Rectal smooth muscle tissue (tissue), 1 donor: ENCODE data around the gene UBA1.

ENCODE experiments used
- H3K27ac ChIP-seq: one replicate; pipeline ENCODE4 v1.7.0; 2013; ENCODE audit warnings: low read depth, low read length, inconsistent platforms
- H3K27me3 ChIP-seq: one replicate; pipeline ENCODE4 v1.7.0; 2013; ENCODE audit warnings: low read length; ENCODE audit not compliant: control insufficient read depth, insufficient read depth
- H3K36me3 ChIP-seq: one replicate; pipeline ENCODE4 v1.7.0; 2013; ENCODE audit warnings: low read length; ENCODE audit not compliant: control insufficient read depth, insufficient read depth
- H3K4me1 ChIP-seq: one replicate; pipeline ENCODE4 v1.7.0; 2013; ENCODE audit warnings: low read length; ENCODE audit not compliant: control insufficient read depth, insufficient read depth
- H3K4me3 ChIP-seq: one replicate; pipeline ENCODE4 v1.7.0; 2013; ENCODE audit warnings: low read length
- H3K9ac ChIP-seq: one replicate; pipeline ENCODE4 v1.7.0; 2013; ENCODE audit warnings: low read length

UBA1 gene

DNA sequence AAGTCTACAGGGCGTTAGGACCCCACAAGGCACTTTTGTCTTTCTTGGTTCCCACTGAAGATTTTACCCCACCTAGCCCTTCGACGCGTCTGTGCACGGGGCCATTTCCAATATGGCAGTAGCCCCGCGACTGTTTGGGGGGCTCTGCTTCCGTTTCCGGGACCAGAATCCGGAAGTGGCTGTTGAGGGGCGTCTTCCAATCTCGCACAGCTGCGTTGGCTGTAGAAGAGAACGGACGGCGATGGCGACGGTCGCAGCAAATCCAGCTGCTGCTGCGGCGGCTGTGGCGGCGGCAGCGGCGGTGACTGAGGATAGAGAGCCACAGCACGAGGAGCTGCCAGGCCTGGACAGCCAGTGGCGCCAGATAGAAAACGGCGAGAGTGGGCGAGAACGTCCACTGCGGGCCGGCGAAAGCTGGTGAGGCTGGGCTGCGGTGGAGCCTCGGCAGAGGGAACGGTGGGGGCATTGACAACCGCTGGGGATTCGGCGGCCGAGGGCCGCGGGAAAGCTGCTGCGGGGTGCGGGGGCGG, 39.2 kb downstream of the UBA1 start, which contains the start of gene USP11:
Gene USP11 (plus strand): TSS at position 207 of the 530 bp plus-strand sequence. CDS start 35 bp downstream, at position 242.
- Histone ChIP-seq H3K36me3 (peaks cover 3% of the 10 kb centered on the region), H3K9ac (peak within 1 kb of the TSS; percentile 13), H3K27me3 (no peaks in the 10 kb centered on the region), H3K4me1 (no peaks in the 10 kb centered on the region), H3K27ac (peak within 1 kb of the TSS; percentile 95), H3K4me3 (peak within 1 kb of the TSS; percentile 72)

- Histone ChIP-seq H3K9ac (no peak overlapping the region), H3K27ac (peak overlapping the region; percentile 95), H3K4me3 (peak overlapping the region; percentile 71), H3K27me3 (no peaks in the 10 kb centered on the region), H3K4me1 (no peaks in the 10 kb centered on the region), H3K36me3 (peaks cover 3% of the 10 kb centered on the region)
Measured at GRCh38 chrX:47233333-47234113, 39.9 kb downstream of the UBA1 start.

DNA sequence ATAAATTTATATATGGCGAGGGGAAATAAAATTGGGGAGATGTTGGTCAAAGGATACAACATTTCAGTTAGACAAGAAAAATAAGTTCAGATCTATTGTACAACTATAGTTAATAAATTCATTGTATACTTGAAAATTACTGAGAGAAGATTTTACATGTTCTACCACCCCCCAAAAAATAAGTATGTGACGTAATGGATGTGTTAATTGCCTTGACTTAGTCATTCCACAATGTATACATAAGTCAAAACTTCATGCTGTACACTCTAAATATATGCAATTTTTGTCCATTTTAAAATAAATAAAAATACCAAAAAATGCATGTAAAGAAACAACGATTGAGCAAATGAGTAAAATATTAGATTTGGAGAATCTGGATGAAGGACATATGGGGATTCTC, 41.0 kb downstream of the UBA1 start:
- H3K4me1 ChIP-seq, result no peaks in the 10 kb centered on the region
- no peaks in the 10 kb centered on the region for H3K36me3 ChIP-seq
- no peak overlapping the region for H3K9ac ChIP-seq
- peak overlapping the region; percentile 71 for H3K4me3 ChIP-seq
- peaks cover 4% of the 10 kb centered on the region for H3K27me3 ChIP-seq
- peak overlapping the region; percentile 95 for H3K27ac ChIP-seq

DNA sequence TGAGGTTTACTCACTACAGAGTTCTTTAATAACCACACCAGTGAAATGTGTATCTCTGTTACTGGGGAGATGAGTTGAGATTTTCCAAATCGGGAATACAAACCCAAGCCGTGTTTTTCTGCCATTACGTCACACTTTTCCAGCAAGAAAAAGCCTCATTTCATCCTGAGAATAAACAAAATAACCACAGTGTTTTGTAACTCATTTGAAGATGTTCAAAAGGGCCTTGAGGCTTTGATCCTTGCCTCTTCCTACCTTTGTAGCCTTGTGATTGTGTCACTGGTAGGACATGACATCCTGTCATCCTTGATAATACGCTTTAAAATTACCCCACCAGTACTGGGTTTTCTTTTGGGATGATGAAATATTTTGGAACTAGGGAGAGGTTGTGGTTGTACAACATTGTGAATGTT, 42.1 kb downstream of the UBA1 start:
- Histone ChIP-seq H3K4me3 (no peak overlapping the region), H3K27me3 (peaks cover 4% of the 10 kb centered on the region), H3K9ac (no peak overlapping the region), H3K27ac (no peak overlapping the region), H3K4me1 (no peaks in the 10 kb centered on the region), H3K36me3 (peaks cover 5% of the 10 kb centered on the region)

GRCh38 chrX:47239199-47239598, 45.6 kb downstream of the UBA1 start:
- Histone ChIP-seq H3K27ac (no peak overlapping the region), H3K9ac (no peak overlapping the region), H3K27me3 (peaks cover 9% of the 10 kb centered on the region), H3K36me3 (peaks cover 16% of the 10 kb centered on the region), H3K4me3 (no peak overlapping the region), H3K4me1 (no peaks in the 10 kb centered on the region)

DNA sequence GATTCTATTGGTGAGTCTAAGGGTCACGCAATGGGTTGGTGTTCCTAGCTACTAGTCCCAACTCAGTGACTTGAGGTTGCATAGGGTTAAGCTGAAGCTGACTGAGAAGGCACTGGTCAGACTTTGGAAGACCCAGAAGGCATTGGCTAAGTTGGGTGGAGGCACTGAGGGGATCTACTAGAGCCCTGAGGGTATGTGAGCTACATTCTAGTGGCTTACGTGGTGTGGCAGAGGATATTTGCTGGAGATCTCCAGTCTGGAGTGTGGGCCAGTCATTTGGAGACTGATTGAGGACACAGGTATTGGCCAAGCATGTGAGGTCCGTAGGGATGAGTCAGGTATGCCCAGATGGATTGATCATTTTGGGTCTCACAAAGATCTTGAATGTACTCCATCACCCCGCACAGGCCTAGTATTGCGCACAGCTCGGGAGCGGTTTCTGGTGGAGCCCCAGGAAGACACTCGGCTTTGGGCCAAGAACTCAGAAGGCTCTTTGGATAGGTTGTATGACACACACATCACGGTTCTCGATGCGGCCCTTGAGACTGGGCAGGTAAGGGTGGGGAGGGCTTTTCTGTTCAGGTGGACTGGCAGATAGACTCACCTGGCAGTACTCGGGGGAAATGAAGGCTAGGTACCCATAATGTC, 46.4 kb downstream of the UBA1 start:
- Histone ChIP-seq H3K9ac (no peak overlapping the region), H3K4me1 (no peaks in the 10 kb centered on the region), H3K36me3 (peaks cover 16% of the 10 kb centered on the region), H3K27ac (no peak overlapping the region), H3K4me3 (no peak overlapping the region), H3K27me3 (peaks cover 9% of the 10 kb centered on the region)

DNA sequence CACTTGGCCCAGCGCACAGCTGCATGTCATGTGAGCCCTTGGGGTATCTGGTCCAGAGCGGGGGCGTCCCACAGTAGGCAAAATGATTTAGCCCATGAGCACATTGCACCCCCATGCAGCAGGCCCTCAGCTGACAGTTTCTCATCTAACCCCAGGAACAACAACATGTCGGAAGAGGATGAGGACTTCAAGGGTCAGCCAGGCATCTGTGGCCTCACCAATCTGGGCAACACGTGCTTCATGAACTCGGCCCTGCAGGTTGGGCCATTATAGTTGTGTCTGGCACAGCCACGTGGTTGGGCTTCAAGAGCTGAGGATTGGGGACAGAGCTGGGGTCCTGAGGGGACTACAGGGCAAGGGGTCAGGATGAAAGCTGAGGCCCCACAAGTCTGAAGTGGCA, 47.0 kb downstream of the UBA1 start:
- H3K27ac ChIP-seq, result no peak overlapping the region

DNA sequence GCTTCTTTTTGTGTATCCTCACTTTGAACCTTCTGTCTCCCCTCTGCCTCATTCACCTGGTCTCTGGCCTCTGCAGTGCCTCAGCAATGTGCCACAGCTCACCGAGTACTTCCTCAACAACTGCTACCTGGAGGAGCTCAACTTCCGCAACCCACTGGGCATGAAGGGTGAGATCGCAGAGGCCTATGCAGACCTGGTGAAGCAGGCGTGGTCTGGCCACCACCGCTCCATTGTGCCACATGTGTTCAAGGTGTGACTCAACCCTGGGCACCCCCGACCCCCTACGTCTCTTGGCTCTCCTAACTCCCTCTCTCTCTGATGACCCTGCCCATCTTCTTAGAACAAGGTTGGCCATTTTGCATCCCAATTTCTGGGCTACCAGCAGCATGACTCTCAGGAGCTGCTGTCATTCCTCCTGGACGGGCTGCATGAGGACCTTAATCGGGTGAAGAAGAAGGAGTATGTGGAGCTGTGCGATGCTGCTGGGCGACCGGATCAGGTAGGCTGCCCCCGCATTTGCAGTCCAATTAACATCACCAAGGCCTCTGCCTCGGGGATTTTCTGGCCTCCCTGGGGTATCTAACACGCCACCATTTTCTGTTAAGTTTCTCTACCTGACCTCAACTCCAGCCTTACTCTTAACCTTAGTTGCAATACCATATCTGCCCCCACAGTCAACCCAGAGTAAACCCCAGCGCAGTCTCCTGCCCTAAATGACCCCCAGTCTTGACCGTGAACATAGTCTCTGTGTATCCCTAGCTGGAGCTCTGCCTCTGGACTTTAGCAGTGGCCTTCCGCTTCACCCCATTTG, 47.8 kb downstream of the UBA1 start:
- Histone ChIP-seq H3K27ac (no peak overlapping the region), H3K27me3 (peaks cover 9% of the 10 kb centered on the region), H3K36me3 (peaks cover 21% of the 10 kb centered on the region), H3K4me1 (no peaks in the 10 kb centered on the region), H3K4me3 (no peak overlapping the region), H3K9ac (no peak overlapping the region)

More for the DNA sequence above, 47.0 kb downstream of the UBA1 start:
- Histone ChIP-seq H3K27me3 (peaks cover 9% of the 10 kb centered on the region), H3K4me3 (no peak overlapping the region), H3K4me1 (no peaks in the 10 kb centered on the region), H3K9ac (no peak overlapping the region), H3K36me3 (peaks cover 16% of the 10 kb centered on the region)

- Histone ChIP-seq H3K36me3 (peaks cover 21% of the 10 kb centered on the region), H3K27me3 (peaks cover 9% of the 10 kb centered on the region), H3K27ac (no peak overlapping the region), H3K4me1 (no peaks in the 10 kb centered on the region), H3K9ac (no peak overlapping the region), H3K4me3 (no peak overlapping the region)
Measured at GRCh38 chrX:47242321-47242720, 48.7 kb downstream of the UBA1 start.

DNA sequence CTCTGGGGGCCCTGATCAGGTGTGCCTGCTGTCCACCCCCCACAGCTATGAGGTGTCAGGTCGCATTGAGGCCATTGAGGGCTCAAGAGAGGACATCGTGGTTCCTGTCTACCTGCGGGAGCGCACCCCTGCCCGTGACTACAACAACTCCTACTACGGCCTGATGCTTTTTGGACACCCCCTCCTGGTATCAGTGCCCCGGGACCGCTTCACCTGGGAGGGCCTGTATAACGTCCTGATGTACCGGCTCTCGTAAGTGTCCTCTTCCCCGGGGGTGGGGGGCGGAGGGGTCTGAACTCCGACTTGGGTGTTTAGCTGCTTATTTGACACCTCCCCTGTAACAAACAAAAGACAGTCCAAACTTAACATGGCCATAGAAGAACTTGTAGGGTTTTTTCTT, 49.7 kb downstream of the UBA1 start:
- Histone ChIP-seq H3K27ac (no peak overlapping the region), H3K9ac (no peak overlapping the region), H3K4me3 (no peak overlapping the region), H3K36me3 (peaks cover 21% of the 10 kb centered on the region), H3K27me3 (peaks cover 9% of the 10 kb centered on the region), H3K4me1 (no peaks in the 10 kb centered on the region)

DNA sequence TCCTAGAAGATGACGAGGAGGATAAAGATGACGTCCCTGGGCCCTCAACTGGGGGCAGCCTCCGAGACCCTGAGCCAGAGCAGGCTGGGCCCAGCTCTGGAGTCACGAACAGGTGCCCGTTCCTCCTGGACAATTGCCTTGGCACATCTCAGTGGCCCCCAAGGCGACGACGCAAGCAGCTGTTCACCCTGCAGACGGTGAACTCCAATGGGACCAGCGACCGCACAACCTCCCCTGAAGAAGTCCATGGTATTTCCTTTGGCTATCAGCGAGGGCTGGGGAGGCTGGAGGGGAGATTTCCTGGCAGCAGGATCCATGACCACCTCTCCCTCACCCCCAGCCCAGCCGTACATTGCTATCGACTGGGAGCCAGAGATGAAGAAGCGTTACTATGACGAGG, 51.0 kb downstream of the UBA1 start:
- H3K4me1 ChIP-seq, result no peaks in the 10 kb centered on the region
- H3K4me3 ChIP-seq, result no peak overlapping the region
- H3K36me3 ChIP-seq, result peaks cover 21% of the 10 kb centered on the region
- H3K27ac ChIP-seq, result no peak overlapping the region
- H3K9ac ChIP-seq, result no peak overlapping the region
- peaks cover 5% of the 10 kb centered on the region for H3K27me3 ChIP-seq

DNA sequence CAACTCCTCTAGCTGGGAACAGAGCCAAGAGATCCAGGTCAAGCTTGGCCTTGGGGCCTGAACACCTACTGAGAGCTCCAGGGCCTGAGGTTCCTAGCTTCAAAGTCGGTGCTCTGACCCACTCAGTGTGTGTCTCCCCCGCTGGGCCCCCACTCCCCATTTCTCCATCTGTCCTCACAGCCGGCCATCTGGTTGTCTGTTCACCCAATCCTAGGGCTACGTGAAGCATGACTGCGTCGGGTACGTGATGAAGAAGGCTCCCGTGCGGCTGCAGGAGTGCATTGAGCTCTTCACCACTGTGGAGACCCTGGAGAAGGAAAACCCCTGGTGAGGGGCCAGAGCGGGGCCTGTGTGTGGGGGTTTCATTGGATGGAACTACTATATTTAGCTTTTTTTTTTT, 51.5 kb downstream of the UBA1 start:
- Histone ChIP-seq H3K27me3 (peaks cover 5% of the 10 kb centered on the region), H3K4me1 (no peaks in the 10 kb centered on the region), H3K36me3 (peaks cover 17% of the 10 kb centered on the region), H3K4me3 (no peak overlapping the region), H3K9ac (no peak overlapping the region), H3K27ac (no peak overlapping the region)
